Endothelial cell of umbilical vein (primary cell): ENCODE measurements around the gene MMP25.

Source experiments
- CTCF ChIP-seq, 2 donors: IDR thresholded peaks; 1 replicate in 1 of 2; 2 replicates in 1 of 2; pipeline ENCODE4 v1.5.1; 2011; ENCODE audit warnings: low read length in 2 of 2, mild to moderate bottlenecking in 2 of 2, moderate library complexity in 2 of 2, control low read depth in 1 of 2, inconsistent platforms in 1 of 2, low read depth in 1 of 2; ENCODE audit not compliant: insufficient read depth in 1 of 2; ENCODE audit errors: extremely low read depth in 1 of 2
- EZH2 ChIP-seq: IDR thresholded peaks from 2 replicates; pipeline ENCODE4 v1.6.1; 2012; ENCODE audit warnings: borderline replicate concordance, low read depth, mild to moderate bottlenecking, moderate library complexity, low read length, inconsistent platforms; ENCODE audit not compliant: severe bottlenecking
- FOS ChIP-seq: IDR thresholded peaks from 2 replicates; pipeline ENCODE4 v1.6.1; 2011; ENCODE audit warnings: mild to moderate bottlenecking, low read length, moderate library complexity, borderline replicate concordance; ENCODE audit not compliant: insufficient read depth
- GATA2 ChIP-seq: IDR thresholded peaks from 2 replicates; pipeline ENCODE4 v1.7.0; 2011; ENCODE audit warnings: low read depth, mild to moderate bottlenecking, moderate library complexity, mixed read lengths, low read length; ENCODE audit not compliant: insufficient read length, insufficient read depth
- MYC ChIP-seq: IDR thresholded peaks from one replicate; pipeline ENCODE4 v1.6.1; 2011; ENCODE audit warnings: mild to moderate bottlenecking, low read depth, low read length
- POLR2A ChIP-seq: IDR thresholded peaks from 2 replicates; pipeline ENCODE4 v1.6.1; 2012; ENCODE audit warnings: low read depth, mild to moderate bottlenecking, control low read depth, low read length
- POLR2AphosphoS5 ChIP-seq: IDR thresholded peaks from 2 replicates; pipeline ENCODE4 v1.6.1; 2012; ENCODE audit warnings: low read depth, mild to moderate bottlenecking, control low read depth, low read length, moderate library complexity; ENCODE audit not compliant: insufficient read depth

- TF ChIP-seq POLR2A: no peak
- no peak for TF ChIP-seq CTCF (IDR thresholded peaks at IDR 0.05; ENCODE audit: extremely low read depth in 1 of 2, insufficient read depth in 1 of 2, low read depth in 1 of 2, low read length in 2 of 2)
- TF ChIP-seq GATA2: no peak
- TF ChIP-seq EZH2: no peak
- no peak for TF ChIP-seq MYC
- TF ChIP-seq POLR2AphosphoS5: no peak
- no peak for TF ChIP-seq FOS
Measured at GRCh38 chr16:2999929-3000328, 46.4 kb upstream of the MMP25 start.
